ENCODE data around the gene AGPS.

AGPS gene

DNA sequence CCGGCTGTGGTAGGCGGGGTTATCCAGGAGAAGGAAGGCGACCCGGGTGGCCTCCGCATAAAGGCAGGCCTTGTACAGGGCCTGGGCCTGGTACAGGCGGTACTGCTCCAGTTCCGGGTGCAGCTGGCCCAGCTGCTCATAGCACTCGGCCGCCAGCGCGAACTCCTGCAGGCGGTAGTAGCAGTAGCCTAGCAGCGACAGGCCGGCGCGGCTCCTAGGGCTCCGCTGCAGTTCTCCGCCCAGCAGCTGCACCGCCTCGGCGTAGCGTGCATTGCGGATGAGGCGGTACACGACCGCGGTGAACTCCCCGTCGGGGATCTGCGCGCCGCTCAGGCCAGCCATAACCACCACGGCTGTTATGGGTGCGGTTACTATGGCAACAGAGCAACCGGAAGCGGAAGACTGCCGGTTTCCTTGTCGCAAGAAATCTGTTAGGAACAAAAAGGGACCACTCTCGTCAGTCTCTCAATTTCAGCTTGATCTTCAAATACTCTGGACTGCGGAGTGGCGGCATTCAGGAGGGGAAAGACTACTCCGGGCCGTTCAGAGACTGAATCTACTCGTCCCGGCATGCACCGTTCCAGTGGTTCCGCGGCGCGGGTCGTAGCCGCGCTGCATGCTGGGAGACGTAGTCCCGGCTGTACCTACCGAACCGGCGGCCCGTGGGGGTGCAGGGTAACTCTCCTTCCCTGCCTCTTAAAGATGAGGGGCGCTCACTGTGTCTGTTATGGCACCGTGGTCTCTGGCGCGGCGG, 160.0 kb downstream of the AGPS start (continued):
- TF ChIP-seq SETDB1 (IDR thresholded peaks at IDR 0.05; ENCODE audit: insufficient read length, low read length) (no peak), ZBTB7A (tag by site-specific recombination; IDR thresholded peaks at IDR 0.05; ENCODE audit: low read depth) (no peak), ZNF132 (tag by site-specific recombination; IDR thresholded peaks at IDR 0.05; ENCODE audit: borderline replicate concordance) (no peak), ZBTB20 (tag by site-specific recombination; IDR thresholded peaks at IDR 0.05) (no peak), ZNF664 (tag by site-specific recombination; IDR thresholded peaks at IDR 0.05) (no peak), ZNF391 (tag by site-specific recombination; IDR thresholded peaks at IDR 0.05; ENCODE audit: borderline replicate concordance, low read depth) (no peak), RBAK (tag by site-specific recombination; IDR thresholded peaks at IDR 0.05) (no peak), ZNF623 (tag by site-specific recombination; IDR thresholded peaks at IDR 0.05) (no peak), ZNF626 (tag by site-specific recombination; IDR thresholded peaks at IDR 0.05) (no peak), ZNF830 (tag by site-specific recombination; IDR thresholded peaks at IDR 0.05; ENCODE audit: low read depth) (no peak), SALL2 (tag by site-specific recombination; IDR thresholded peaks at IDR 0.05; ENCODE audit: borderline replicate concordance) (no peak), FEZF1 (tag by site-specific recombination; IDR thresholded peaks at IDR 0.05) (no peak), ZBTB48 (tag by site-specific recombination; IDR thresholded peaks at IDR 0.05) (no peak), ZNF785 (tag by site-specific recombination; IDR thresholded peaks at IDR 0.05) (no peak), ZNF214 (tag by site-specific recombination; IDR thresholded peaks at IDR 0.05; ENCODE audit: borderline replicate concordance) (no peak), ZNF48 (tag by site-specific recombination; IDR thresholded peaks at IDR 0.05) (no peak), ZNF239 (tag by site-specific recombination; IDR thresholded peaks at IDR 0.05) (no peak), ZNF335 (tag by site-specific recombination; conservative IDR thresholded peaks at IDR 0.05) (peak; percentile 96), ZNF473 (tag by site-specific recombination; IDR thresholded peaks at IDR 0.05) (no peak), ZNF266 (tag by site-specific recombination; IDR thresholded peaks at IDR 0.05; ENCODE audit: low read depth) (no peak), ZEB2 (tag by site-specific recombination; IDR thresholded peaks at IDR 0.05) (peak; percentile 81), BCL11B (tag by site-specific recombination; IDR thresholded peaks at IDR 0.05; ENCODE audit: low read depth) (no peak), ZNF112 (tag by site-specific recombination; IDR thresholded peaks at IDR 0.05) (no peak), GLI2 (tag by site-specific recombination; IDR thresholded peaks at IDR 0.05; ENCODE audit: borderline replicate concordance, low read depth) (no peak), ZNF24 (tag by site-specific recombination; IDR thresholded peaks at IDR 0.05) (0 out of 2 replicates have a peak, but pooled peaks have one; percentile 12), OVOL3 (tag by site-specific recombination; IDR thresholded peaks at IDR 0.05) (no peak), KLF16 (tag by site-specific recombination; IDR thresholded peaks at IDR 0.05) (no peak), ZBTB17 (tag by site-specific recombination; IDR thresholded peaks at IDR 0.05) (peak; percentile 73), KLF1 (tag by site-specific recombination; IDR thresholded peaks at IDR 0.05) (no peak), BCL11A (tag by site-specific recombination; IDR thresholded peaks at IDR 0.05; ENCODE audit: low read depth) (no peak)
- TF ChIP-seq, protein P1, sequence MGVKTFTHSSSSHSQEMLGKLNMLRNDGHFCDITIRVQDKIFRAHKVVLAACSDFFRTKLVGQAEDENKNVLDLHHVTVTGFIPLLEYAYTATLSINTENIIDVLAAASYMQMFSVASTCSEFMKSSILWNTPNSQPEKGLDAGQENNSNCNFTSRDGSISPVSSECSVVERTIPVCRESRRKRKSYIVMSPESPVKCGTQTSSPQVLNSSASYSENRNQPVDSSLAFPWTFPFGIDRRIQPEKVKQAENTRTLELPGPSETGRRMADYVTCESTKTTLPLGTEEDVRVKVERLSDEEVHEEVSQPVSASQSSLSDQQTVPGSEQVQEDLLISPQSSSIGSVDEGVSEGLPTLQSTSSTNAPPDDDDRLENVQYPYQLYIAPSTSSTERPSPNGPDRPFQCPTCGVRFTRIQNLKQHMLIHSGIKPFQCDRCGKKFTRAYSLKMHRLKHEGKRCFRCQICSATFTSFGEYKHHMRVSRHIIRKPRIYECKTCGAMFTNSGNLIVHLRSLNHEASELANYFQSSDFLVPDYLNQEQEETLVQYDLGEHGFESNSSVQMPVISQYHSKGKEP (tag by site-specific recombination; IDR thresholded peaks at IDR 0.05): no peak
- TF ChIP-seq, protein P2, sequence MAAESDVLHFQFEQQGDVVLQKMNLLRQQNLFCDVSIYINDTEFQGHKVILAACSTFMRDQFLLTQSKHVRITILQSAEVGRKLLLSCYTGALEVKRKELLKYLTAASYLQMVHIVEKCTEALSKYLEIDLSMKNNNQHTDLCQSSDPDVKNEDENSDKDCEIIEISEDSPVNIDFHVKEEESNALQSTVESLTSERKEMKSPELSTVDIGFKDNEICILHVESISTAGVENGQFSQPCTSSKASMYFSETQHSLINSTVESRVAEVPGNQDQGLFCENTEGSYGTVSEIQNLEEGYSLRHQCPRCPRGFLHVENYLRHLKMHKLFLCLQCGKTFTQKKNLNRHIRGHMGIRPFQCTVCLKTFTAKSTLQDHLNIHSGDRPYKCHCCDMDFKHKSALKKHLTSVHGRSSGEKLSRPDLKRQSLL (tag by site-specific recombination; IDR thresholded peaks at IDR 0.05): no peak
- TF ChIP-seq, protein P3, sequence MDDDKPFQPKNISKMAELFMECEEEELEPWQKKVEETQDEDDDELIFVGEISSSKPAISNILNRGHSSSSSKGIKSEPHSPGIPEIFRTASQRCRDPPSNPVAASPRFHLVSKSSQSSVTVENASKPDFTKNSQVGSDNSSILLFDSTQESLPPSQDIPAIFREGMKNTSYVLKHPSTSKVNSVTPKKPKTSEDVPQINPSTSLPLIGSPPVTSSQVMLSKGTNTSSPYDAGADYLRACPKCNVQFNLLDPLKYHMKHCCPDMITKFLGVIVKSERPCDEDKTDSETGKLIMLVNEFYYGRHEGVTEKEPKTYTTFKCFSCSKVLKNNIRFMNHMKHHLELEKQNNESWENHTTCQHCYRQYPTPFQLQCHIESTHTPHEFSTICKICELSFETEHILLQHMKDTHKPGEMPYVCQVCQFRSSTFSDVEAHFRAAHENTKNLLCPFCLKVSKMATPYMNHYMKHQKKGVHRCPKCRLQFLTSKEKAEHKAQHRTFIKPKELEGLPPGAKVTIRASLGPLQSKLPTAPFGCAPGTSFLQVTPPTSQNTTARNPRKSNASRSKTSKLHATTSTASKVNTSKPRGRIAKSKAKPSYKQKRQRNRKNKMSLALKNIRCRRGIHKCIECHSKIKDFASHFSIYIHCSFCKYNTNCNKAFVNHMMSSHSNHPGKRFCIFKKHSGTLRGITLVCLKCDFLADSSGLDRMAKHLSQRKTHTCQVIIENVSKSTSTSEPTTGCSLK (tag by site-specific recombination; IDR thresholded peaks at IDR 0.05): no peak
- TF ChIP-seq, protein P4, sequence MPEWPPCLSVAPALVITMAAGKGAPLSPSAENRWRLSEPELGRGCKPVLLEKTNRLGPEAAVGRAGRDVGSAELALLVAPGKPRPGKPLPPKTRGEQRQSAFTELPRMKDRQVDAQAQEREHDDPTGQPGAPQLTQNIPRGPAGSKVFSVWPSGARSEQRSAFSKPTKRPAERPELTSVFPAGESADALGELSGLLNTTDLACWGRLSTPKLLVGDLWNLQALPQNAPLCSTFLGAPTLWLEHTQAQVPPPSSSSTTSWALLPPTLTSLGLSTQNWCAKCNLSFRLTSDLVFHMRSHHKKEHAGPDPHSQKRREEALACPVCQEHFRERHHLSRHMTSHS (tag by site-specific recombination; IDR thresholded peaks at IDR 0.05): no peak
- TF ChIP-seq, protein P5, sequence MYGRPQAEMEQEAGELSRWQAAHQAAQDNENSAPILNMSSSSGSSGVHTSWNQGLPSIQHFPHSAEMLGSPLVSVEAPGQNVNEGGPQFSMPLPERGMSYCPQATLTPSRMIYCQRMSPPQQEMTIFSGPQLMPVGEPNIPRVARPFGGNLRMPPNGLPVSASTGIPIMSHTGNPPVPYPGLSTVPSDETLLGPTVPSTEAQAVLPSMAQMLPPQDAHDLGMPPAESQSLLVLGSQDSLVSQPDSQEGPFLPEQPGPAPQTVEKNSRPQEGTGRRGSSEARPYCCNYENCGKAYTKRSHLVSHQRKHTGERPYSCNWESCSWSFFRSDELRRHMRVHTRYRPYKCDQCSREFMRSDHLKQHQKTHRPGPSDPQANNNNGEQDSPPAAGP (tag by site-specific recombination; IDR thresholded peaks at IDR 0.05): no peak

Data from HEK293 (cell line).